GM21576 (cell line): ENCODE data around the gene CACFD1.

Experiments
- ATAC-seq: cut with Tn5 transposase; IDR thresholded peaks from one replicate; pipeline ENCODE4 v1.9.1; 2021; ENCODE audit warnings: mild to moderate bottlenecking, moderate library complexity; ENCODE audit not compliant: unreplicated experiment

Gene CACFD1

GRCh38 chr9:133478851-133479711, 19.3 kb downstream of the CACFD1 start, which contains the start of gene SLC2A6:
SLC2A6 (minus strand) TSS chr9:133479099; CDS start chr9:133479059, 40 bp downstream.
- peak; percentile 90 for ATAC-seq

GRCh38 chr9:133483611-133484010, 23.8 kb downstream of the CACFD1 start:
- no peak for ATAC-seq

GRCh38 chr9:133484671-133485437, 25.1 kb downstream of the CACFD1 start:
- no peak for ATAC-seq

GRCh38 chr9:133485531-133486260, 25.9 kb downstream of the CACFD1 start:
- no peak for ATAC-seq

- no peak for ATAC-seq
Observed at GRCh38 chr9:133487331-133487725, 27.6 kb downstream of the CACFD1 start.

- ATAC-seq = no peak
Observed at GRCh38 chr9:133488686-133489252, 29.0 kb downstream of the CACFD1 start.

GRCh38 chr9:133489253-133490190, 29.7 kb downstream of the CACFD1 start:
- no peak for ATAC-seq

- no peak for ATAC-seq
Observed at GRCh38 chr9:133490201-133490681, 30.5 kb downstream of the CACFD1 start.

GRCh38 chr9:133490865-133491655, 31.3 kb downstream of the CACFD1 start:
- no peak for ATAC-seq

- no peak for ATAC-seq
Observed at GRCh38 chr9:133491656-133491925, 31.8 kb downstream of the CACFD1 start.

GRCh38 chr9:133492061-133493021, 32.6 kb downstream of the CACFD1 start:
- ATAC-seq = no peak

GRCh38 chr9:133493428-133493827, 33.6 kb downstream of the CACFD1 start:
- no peak for ATAC-seq

GRCh38 chr9:133493845-133494540, 34.2 kb downstream of the CACFD1 start:
- no peak for ATAC-seq

- ATAC-seq = no peak
Observed at GRCh38 chr9:133494636-133495326, 35.0 kb downstream of the CACFD1 start.

GRCh38 chr9:133495327-133496293, 35.8 kb downstream of the CACFD1 start:
- ATAC-seq = no peak
